Stimulated activated CD4-positive, alpha-beta T cell treated with anti-CD3 and anti-CD28 coated beads, Interleukin-12 subunit alpha, Interleukin-12 subunit beta, amount 100 ng/mL, for 4 hours (primary cell): ENCODE data around the gene NLRC3.

ENCODE experiments used
- DNase-seq: peaks from one replicate; pipeline ENCODE4 v3.0.0-alpha.2; 2020

The NLRC3 gene

GRCh38 chr16:3578121-3578520 lies 918 bp upstream of the NLRC3 start:
- peak; percentile 17 for DNase-seq

- DNase-seq, result no peak
Observed at GRCh38 chr16:3576211-3576610, 992 bp downstream of the NLRC3 start.

- DNase-seq, result no peak
Observed at GRCh38 chr16:3575491-3575890, 1.7 kb downstream of the NLRC3 start.

DNA sequence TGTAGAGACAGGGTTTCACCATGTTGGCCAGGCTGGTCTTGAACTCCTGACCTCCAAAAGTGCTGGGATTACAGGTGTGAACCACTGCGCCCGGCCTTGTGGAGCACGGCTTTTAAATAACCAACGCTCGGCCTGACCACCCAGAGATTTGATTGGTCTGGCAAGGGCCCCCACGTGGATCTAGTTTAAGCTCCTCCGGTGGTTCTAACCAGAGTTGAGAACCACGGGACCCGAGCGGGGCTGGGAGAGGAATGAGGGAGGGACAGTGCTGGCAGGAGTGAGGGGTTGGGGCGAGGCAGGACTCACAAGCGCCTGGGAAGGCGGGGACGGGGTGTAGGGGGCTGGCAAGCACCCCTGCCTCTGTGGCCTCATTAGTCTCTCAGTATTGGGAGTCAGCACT lies 3.0 kb downstream of the NLRC3 start:
- no peak for DNase-seq

- no peak for DNase-seq
Observed at GRCh38 chr16:3573146-3573815, 3.9 kb downstream of the NLRC3 start.

DNA sequence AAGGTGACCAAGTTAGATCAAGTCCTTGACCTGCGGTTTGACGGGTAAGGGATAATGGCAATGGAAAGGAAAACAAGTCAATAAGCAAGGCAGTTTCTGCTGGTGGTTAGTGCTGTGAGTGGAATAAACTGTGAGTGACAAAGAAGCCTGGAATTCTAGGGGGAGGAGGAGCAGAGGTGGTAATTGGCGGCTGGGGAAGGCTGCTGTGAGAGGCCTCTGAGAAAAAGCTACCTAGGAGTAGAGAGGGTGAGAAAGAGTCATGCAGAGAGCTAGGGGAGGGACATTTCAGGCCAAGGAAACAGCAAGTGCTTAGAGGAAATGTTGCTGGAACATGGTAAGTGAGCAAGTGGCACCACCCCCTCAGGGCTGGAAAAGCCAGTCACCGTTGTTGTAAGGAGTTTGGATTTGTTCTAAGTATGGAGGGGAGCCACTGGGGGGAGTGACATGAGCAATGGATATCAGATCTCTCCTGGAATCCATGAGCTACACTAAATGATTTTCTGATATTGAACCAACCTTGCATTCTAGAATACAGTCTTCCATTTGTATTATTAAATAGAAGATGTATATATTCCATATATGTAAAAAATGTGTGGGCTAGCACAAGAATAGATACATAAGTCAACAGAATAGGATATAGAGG lies 6.7 kb downstream of the NLRC3 start:
- no peak for DNase-seq

DNA sequence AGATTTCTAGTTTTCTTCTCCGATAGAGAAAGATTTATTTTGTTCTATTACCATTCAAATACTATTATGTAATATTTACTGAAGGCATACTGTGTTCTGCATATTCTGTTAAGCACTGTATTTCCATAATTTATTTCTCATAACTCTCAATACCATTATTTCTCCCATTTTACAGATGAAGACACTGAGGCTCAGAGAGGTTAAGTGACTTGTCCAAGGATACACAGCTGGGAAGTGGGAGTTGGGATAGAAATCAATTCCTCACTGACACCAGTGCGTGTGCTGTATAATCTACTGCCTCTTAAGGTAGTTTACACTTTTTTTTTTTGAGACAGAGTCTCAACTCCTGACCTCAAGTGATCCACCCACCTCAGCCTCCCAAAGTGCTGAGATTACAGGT lies 7.4 kb downstream of the NLRC3 start:
- no peak for DNase-seq

DNA sequence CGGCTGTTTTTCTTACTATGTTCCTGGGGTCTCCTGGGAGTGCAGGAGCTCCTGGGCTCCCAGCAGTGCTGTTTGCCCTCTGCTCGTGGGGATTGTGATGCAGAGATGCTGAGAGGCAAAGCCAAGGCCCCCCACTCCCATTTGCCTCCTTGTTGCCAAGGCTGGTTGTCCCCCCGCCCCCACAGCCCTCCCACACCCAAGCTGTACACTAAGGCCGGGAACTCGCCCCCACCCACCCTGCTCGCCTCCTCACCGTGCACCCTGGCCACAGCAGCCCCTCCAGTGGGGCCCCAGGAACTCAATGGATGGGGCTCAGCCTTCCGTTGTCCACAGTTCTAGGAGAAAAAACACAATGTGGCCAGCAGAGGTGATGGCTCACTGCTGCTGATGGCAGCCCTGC lies 10.2 kb downstream of the NLRC3 start:
- no peak for DNase-seq

- DNase-seq, result no peak
Observed at GRCh38 chr16:3564889-3565141, 12.4 kb downstream of the NLRC3 start.

DNA sequence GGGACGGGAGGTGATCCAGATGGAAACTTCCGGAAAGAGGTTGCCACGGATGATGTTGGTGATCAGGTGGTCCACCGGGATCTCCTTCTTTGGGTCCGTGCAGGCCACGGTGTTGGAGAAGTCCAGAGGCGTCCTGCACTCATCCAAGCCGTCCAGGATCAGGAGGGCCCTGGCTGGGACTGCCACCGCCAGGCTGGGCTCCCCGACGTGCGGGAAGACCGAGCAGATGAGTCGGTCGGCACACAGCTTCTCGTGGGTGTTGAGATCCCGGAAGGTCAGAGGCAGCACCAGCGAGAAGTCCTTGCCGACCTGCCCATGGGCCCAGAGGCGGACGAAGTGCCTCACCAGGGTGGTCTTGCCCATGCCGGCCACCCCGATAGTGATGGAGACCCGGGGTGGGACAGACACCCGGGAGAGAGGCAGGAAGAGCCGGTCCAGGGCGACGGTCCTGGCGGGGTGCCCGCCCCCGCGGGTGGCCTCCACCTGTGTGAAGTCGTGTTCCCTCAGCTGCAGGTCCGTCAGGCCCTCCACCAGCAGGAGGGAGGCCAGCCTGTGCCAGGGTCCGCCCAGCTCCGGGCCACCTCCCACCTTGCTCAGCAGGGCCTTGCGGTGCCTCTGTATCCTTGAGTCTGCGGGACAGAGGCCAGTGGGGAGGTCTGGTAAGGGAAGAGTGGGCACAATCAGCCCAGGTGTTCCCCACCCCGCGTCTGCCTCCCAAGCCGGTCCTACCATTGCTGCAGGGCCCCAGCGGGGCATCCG lies 12.9 kb downstream of the NLRC3 start:
- no peak for DNase-seq

- DNase-seq, result no peak
Observed at GRCh38 chr16:3562914-3563480, 14.2 kb downstream of the NLRC3 start.

GRCh38 chr16:3561626-3562025 lies 15.6 kb downstream of the NLRC3 start:
- DNase-seq, result no peak

GRCh38 chr16:3554351-3554928 lies 22.8 kb downstream of the NLRC3 start:
- DNase-seq, result no peak

- no peak for DNase-seq
Observed at GRCh38 chr16:3553138-3553923, 23.9 kb downstream of the NLRC3 start.

- DNase-seq, result no peak
Observed at GRCh38 chr16:3550851-3551847, 26.1 kb downstream of the NLRC3 start.

DNA sequence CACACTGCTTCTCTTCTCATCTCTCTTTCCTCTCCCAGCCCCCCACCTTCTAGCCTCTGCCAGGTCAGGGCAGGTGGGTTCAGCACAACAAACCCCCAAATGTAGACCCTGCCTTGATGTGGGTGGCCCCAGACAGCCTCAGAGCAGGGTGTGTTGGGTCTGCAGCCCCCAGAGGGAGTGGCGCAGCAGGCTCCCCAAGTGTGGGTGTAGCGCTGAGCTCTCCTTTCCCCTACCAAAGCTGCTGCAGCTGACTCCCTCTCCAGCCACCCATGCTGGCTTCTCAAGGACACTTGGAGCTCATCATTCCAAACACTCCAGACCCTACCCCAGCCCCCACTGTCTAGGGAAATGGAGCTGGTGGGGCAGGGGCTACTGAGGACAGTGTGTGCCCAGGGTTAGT lies 27.3 kb downstream of the NLRC3 start:
- no peak for DNase-seq

DNA sequence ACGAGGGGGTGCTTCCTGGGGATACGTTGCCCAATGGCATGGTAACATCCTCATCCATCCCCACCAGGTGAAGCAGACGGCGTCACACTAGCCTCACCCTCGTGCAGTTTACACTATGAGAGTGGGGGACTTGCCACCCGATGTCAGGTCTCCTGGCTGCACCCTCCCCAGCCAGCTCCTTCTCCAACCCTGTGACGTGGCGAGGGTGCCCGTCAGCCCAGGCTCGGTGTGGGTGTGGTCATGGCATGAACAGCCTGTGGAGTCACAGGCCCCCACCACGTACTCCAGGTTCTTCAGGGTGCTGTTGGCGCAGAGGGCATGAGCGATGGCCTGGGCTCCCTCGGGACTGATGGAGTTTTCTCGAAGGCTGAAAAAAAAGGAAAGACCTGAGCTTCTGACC lies 28.3 kb downstream of the NLRC3 start:
- no peak for DNase-seq

GRCh38 chr16:3548445-3548844 lies 28.8 kb downstream of the NLRC3 start:
- no peak for DNase-seq

DNA sequence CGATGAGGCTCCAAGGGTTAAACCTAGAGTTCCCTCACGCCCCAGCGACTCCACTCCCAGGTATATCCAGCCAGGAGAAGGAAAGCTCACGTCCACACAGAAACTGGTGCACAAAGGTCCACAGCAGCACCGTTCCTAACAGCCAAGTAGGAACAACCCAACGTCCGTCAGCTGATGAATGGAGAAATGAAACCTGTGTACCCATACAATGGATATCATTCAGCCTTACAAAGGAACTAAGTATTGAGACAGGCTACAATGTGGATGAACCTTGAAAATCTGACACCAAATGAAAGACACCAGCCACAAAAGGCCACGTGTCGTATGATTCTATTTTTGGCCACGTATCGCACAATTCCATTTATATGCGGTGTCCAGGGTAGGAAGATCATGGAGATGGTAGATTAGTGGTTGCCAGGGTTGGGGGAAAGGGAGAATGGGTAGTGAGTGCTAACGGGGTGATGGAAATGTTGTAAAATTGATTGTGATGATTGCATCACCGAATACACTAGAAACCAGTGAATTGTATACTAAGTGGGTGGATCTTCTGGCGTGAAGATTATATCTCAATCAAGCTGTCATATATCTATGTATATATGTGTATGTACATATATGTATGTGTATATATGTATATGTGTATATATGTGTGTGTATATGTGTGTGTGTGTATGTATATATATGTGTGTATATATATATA lies 30.1 kb downstream of the NLRC3 start:
- DNase-seq, result no peak

- DNase-seq, result no peak
Observed at GRCh38 chr16:3542601-3543373, 34.4 kb downstream of the NLRC3 start.
